Inflammatory macrophage treated with lipopolysaccharide for 4 hours (primary cell): ENCODE measurements around the gene TSPAN18.

Source experiments
- DNase-seq: peaks from one replicate; pipeline ENCODE4 v3.0.0-alpha.2; 2020

The TSPAN18 gene

GRCh38 chr11:44969651-44970252 lies 243.0 kb downstream of the TSPAN18 start:
- no peak for DNase-seq

- DNase-seq: peak; percentile 64
Observed at GRCh38 chr11:44970293-44970692, 243.5 kb downstream of the TSPAN18 start.

GRCh38 chr11:44971185-44971584 lies 244.4 kb downstream of the TSPAN18 start:
- DNase-seq: no peak

DNA sequence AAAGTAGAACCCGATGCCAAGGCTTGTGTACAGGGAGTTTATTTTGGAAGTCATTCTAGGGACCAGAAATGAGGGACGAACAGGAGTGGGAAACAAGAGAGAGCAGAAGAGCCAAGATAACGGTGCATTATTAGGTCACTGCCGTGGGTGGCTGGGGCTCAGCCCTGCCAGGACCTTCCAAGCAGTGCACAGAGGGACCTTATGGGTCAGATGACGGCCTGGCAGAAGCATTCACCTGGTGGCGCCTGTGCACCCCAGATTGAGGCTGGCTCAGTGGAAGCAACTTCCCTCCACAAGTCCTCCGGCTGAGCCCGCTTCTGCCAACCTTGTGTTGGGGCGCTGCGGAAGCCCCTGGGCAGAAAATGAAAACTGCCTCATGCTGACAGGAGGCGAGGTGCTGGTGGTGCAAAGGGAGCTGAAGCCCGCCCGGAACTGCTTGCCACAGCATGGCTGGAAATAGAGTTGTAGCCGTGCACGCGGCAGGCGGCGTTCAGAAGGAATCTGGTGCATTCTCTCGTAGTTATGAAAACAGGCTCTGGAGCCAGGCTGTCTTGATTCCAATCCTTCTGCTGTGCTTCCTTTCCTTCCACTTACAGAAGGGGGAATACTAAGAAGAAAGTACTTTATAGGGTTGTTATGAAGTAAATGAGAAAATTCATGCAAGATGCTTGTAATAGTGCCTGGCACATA lies 246.1 kb downstream of the TSPAN18 start:
- no peak for DNase-seq

GRCh38 chr11:44973632-44974401 lies 247.1 kb downstream of the TSPAN18 start:
- no peak for DNase-seq

- DNase-seq: no peak
Observed at GRCh38 chr11:44974402-44975000, 247.7 kb downstream of the TSPAN18 start.

DNA sequence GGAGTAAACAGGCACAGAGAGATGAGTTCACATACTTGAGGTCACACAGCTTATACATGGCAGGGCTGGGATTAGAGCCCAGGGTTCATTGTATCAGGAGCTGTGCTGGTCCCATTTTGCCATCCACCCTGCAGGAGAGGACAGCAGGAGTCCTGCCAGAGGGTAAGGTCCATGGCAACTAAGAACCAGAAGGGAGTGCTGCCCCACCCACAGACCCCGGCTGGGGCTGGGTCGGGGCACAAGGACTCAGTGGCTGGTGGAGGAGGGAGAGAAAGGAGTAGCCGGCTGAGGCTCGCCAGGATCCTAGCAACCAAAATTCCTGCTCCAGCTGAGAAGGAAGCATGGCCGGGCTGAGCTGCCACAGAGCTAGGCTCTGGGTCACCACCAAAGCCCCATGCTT lies 249.8 kb downstream of the TSPAN18 start:
- no peak for DNase-seq

DNA sequence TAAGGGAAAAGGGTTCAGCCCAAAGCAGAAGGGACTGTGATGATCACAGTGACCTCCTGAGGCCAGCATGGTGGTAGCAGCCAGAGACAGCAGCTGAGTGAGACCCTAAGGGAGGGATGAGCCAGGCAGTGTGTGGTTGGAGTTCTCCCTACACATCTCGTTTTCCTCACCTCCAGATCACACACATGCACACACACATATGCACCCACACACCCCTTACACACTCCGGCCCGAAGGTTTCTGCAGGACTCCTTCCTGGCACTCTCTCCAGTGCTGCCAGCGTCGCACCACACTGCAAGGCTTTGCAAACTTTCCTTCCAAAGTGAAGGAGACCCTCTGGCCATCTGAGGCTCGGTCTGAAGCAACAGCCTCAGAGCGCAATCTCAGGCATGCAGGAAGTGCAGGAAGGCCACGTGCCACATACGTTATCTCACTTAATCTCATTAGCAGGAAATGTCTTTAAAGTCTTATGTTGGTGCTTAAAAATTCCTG lies 250.8 kb downstream of the TSPAN18 start:
- DNase-seq: peak; percentile 18

- no peak for DNase-seq
Observed at GRCh38 chr11:44978274-44978960, 251.7 kb downstream of the TSPAN18 start.

DNA sequence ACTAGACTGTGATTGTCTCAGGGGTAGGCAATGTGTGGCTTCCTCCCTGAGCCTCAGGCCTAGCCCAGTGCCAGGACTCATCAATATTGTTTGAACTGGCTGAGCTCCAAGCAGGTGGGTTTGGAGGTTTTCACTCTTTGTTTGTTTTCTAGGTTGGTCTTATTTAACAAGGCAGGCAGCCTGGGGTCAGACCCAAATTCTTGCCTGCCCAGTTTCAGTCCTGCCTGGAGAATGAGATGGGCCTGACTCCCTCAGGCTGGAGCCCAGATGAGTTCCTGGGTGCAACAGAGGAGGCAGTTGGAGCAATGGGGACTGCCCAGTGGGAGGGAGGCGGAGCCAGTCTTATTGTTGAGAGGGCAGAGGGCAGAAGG lies 252.2 kb downstream of the TSPAN18 start:
- peak; percentile 8 for DNase-seq

- DNase-seq: no peak
Observed at GRCh38 chr11:44979543-44980399, 253.0 kb downstream of the TSPAN18 start.

- DNase-seq: no peak
Observed at GRCh38 chr11:44980533-44981427, 254.0 kb downstream of the TSPAN18 start.
